Calu3 (cell line): Measurements from ENCODE around the gene PSMD6. TPM values are rescaled to one million over a fixed set of nuclear protein-coding genes. Genes with fewer than 3 reads are reported as not detected.

Source experiments
- BruUV-seq: library from RNA; stranded (reverse); fragments of 400-500 nt; replicated peaks from 2 replicates; lab custom pipeline; 2021; lab: Mats Ljungman, UMichigan
- CTCF ChIA-PET: fragments of 300-600 bp; sonication (Branson Sonifier 250); formaldehyde crosslinking; loops from one replicate; lab custom pipeline; 2022; ENCODE audit warnings: antibody characterized with exemption; lab: Charles Lee
- DNase-seq: peaks from one replicate; pipeline ENCODE4 v3.0.0; 2022
- H3K27ac Mint-ChIP-seq: one replicate; pipeline ENCODE4 v1.8.0; 2022; ENCODE audit warnings: mixed read lengths; ENCODE audit not compliant: unreplicated experiment
- H3K27me3 Mint-ChIP-seq: one replicate; pipeline ENCODE4 v1.8.0; 2022; ENCODE audit warnings: mixed read lengths; ENCODE audit not compliant: unreplicated experiment
- H3K36me3 Mint-ChIP-seq: one replicate; pipeline ENCODE4 v1.8.0; 2022; ENCODE audit warnings: mild to moderate bottlenecking, moderate library complexity, mixed read lengths; ENCODE audit not compliant: insufficient read depth, unreplicated experiment
- H3K4me1 Mint-ChIP-seq: one replicate; pipeline ENCODE4 v1.8.0; 2022; ENCODE audit warnings: mild to moderate bottlenecking, low read depth, mixed read lengths; ENCODE audit not compliant: unreplicated experiment
- H3K4me3 Mint-ChIP-seq: one replicate; pipeline ENCODE4 v1.8.0; 2022; ENCODE audit warnings: mild to moderate bottlenecking, low read depth, moderate library complexity, mixed read lengths; ENCODE audit not compliant: unreplicated experiment
- H3K9me3 Mint-ChIP-seq: one replicate; pipeline ENCODE4 v1.8.0; 2022; ENCODE audit warnings: low read depth, mixed read lengths; ENCODE audit not compliant: unreplicated experiment
- CTCF ChIP-seq: fragments of 200-600 bp; IDR thresholded peaks from one replicate; pipeline ENCODE4 v1.8.0; 2022; ENCODE audit warnings: antibody characterized with exemption; ENCODE audit not compliant: unreplicated experiment
- intact Hi-C: fragments of 100-400 bp; cut with micrococcal nuclease; formaldehyde crosslinking; loops from one replicate; pipeline ENCODE4 v1.10.0; 2022; ENCODE audit not compliant: unreplicated experiment
- total RNA-seq: library from RNA; stranded (reverse); gene quantifications from 2 replicates; pipeline ENCODE4 v1.2.3, GENCODE V29; 2022

PSMD6 gene
- total RNA-seq, 1 experiment from 2014 or later, result 73.3 TPM

GRCh38 chr3:63969876-63970275 lies 53.4 kb downstream of the PSMD6 start:
- peaks cover 29% of the 10 kb centered on the region for H3K4me1 Mint-ChIP-seq
- H3K4me3 Mint-ChIP-seq, result no peak overlapping the region
- no peaks in the 10 kb centered on the region for H3K27me3 Mint-ChIP-seq
- no peak overlapping the region for H3K27ac Mint-ChIP-seq
- CTCF ChIA-PET, result no interaction called here
- TF ChIP-seq CTCF, result no peak
- intact Hi-C loops, result loop anchor here (10.0 kb wide), 1 partner anchor 105 kb away; the partner anchor contains the start of genes ATXN7 and THOC7
- BruUV-seq, result no TSS peak
- DNase-seq, result no peak
- no peaks in the 10 kb centered on the region for H3K9me3 Mint-ChIP-seq
- H3K36me3 Mint-ChIP-seq, result peaks cover 5% of the 10 kb centered on the region

GRCh38 chr3:63968612-63969350 lies 54.5 kb downstream of the PSMD6 start:
- intact Hi-C loops, result loop anchor here (10.0 kb wide), 1 partner anchor 104 kb away; the partner anchor contains the start of genes ATXN7 and THOC7
- DNase-seq, result no peak
- H3K27ac Mint-ChIP-seq, result peak overlapping the region; percentile 61
- H3K27me3 Mint-ChIP-seq, result no peaks in the 10 kb centered on the region
- H3K4me3 Mint-ChIP-seq, result peak overlapping the region; percentile 61
- CTCF ChIA-PET, result interaction anchor here (1.5 kb wide), 1 partner anchor 31 kb away, joined by 3 read pairs; no protein-coding TSS in a partner anchor
- H3K9me3 Mint-ChIP-seq, result no peaks in the 10 kb centered on the region
- H3K4me1 Mint-ChIP-seq, result peaks cover 29% of the 10 kb centered on the region
- H3K36me3 Mint-ChIP-seq, result peaks cover 5% of the 10 kb centered on the region
- no TSS peak for BruUV-seq
- no peak for TF ChIP-seq CTCF

- Mint-ChIP-seq H3K27ac (peak overlapping the region; percentile 61), H3K9me3 (no peaks in the 10 kb centered on the region), H3K4me3 (peak overlapping the region; percentile 61), H3K27me3 (no peaks in the 10 kb centered on the region), H3K4me1 (peaks cover 29% of the 10 kb centered on the region), H3K36me3 (no peaks in the 10 kb centered on the region)
- BruUV-seq, result no TSS peak
- intact Hi-C loops, result loop anchor here (10.0 kb wide), 1 partner anchor 103 kb away; the partner anchor contains the start of genes ATXN7 and THOC7
- TF ChIP-seq CTCF, result no peak
- DNase-seq, result peak; percentile 22
- CTCF ChIA-PET, result interaction anchor here (1.5 kb wide), 1 partner anchor 30 kb away, joined by 3 read pairs; no protein-coding TSS in a partner anchor
Observed at GRCh38 chr3:63967675-63968611, 55.4 kb downstream of the PSMD6 start.

- TF ChIP-seq CTCF, result no peak
- no peaks in the 10 kb centered on the region for H3K9me3 Mint-ChIP-seq
- no TSS peak for BruUV-seq
- DNase-seq, result no peak
- H3K27ac Mint-ChIP-seq, result no peak overlapping the region
- no peaks in the 10 kb centered on the region for H3K27me3 Mint-ChIP-seq
- no peak overlapping the region for H3K4me3 Mint-ChIP-seq
- intact Hi-C loops, result loop anchor here (10.0 kb wide), 1 partner anchor 102 kb away; the partner anchor contains the start of genes ATXN7 and THOC7
- H3K4me1 Mint-ChIP-seq, result peaks cover 29% of the 10 kb centered on the region
- CTCF ChIA-PET, result interaction anchor here (1.5 kb wide), 1 partner anchor 29 kb away, joined by 3 read pairs; no protein-coding TSS in a partner anchor
- no peaks in the 10 kb centered on the region for H3K36me3 Mint-ChIP-seq
Observed at GRCh38 chr3:63966871-63967270, 56.4 kb downstream of the PSMD6 start.
